ENCODE results near the gene ISG15.

The ISG15 gene

GRCh38 chr1:1062348-1063163 lies 49.3 kb downstream of the ISG15 start:
- DNase-seq = no peak

GRCh38 chr1:1063261-1063944 lies 50.1 kb downstream of the ISG15 start:
- DNase-seq = no peak

Data from left hindlimb (tissue), 1 donor.